OCI-M1 (cell line): ENCODE results near the gene DDX1.

Experiments
- DNase-seq: peaks from one replicate; lab custom pipeline; 2025; lab: John Stamatoyannopoulos, UW

The DDX1 gene

GRCh38 chr2:15562354-15563031 lies 29.2 kb upstream of the DDX1 start:
- no peak for DNase-seq

DNA sequence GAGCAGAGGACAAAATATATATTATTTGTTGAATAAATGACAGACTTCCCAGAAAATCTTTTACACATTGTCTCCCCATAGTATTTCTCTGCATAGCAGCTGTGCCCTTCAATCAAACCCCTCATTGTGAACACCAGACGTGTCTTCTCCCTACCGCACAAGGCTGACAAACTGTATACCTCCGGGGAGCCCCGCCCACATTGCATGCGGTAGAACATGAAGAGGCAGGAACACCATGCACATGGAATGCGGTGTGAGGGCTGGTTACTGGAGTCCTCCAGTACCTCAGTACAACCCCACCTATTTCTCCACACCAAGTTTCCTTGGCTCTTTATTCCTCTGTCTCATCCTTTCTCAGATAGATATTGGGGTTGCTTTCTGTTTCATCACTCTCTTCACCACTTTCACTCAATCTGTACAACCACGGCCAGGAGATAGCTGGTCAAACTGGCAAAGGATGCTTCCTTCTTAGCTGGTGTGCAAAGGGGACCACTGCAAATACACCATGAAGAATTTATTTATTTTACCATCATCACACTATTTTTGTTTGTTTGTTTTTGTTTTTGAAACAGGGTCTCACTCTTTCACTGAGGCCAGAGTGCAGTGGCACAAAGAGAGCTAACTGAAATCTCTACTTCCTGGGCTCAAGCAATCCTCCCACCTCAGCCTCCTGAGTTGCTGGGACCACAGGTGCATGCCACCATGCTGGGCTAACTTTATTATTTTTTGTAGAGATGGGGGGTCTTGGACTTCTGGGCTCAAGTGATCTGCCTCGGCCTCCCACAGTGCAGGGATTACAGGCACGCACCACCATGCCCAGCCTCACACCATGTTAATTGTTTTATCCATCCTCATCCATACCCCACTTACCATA lies 28.2 kb upstream of the DDX1 start:
- DNase-seq: no peak

DNA sequence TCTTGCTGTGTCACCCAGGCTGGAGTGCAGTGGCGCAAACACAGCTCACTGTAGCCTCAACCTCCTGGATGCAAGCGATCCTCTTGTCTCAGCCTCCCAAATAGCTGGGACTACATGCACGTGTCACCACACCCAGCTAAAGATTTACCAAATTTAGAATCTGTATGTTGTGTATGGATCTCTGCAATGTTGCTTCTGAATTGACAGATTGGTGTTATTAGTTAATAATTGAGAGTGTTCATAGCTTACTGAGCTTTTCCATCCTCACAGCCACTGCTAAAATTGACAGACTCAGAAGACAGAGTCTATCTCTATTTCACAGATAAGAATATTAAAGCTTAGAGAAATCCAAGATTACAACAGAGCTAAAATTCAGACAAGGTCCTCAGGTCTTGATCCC lies 26.3 kb upstream of the DDX1 start:
- DNase-seq: no peak

- DNase-seq: no peak
Observed at GRCh38 chr2:15565994-15566671, 25.5 kb upstream of the DDX1 start.

DNA sequence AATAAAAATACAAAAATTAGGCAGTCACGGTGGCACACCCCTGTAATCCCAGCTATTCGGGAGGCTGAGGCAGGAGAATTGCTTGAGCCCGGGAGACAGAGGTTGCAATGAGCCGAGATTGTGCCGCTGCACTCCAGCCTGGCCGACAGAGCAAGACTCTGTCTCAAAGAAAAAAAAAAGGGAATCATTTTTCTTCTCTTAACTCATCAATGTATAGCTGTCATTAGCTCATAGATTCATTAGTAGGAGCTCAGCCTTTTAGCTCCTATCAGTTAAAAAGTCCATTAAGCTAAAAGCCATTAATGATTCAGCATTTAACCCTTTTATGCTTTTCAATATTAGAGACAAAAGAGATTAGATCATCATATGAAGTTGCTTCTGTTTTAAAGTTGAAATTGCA lies 24.8 kb upstream of the DDX1 start:
- DNase-seq: no peak

DNA sequence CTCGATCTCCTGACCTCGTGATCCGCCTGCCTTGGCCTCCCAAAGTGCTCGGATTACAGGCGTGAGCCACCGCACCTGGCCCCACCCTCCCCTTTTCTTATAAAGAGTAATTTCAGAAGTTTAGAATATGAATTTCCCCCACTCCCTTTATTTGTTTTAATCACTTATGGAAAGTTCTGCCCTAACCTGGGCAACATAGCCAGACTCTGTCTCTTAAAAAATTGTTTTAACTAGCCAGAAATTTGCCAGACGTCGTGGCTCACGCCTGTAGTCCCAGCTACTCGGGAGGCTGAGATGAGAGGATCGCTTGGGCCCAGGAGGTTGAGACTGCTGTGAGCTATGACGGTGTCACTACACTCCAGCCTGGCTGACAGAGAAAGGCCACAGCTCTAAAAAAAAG lies 22.8 kb upstream of the DDX1 start:
- DNase-seq: no peak

DNA sequence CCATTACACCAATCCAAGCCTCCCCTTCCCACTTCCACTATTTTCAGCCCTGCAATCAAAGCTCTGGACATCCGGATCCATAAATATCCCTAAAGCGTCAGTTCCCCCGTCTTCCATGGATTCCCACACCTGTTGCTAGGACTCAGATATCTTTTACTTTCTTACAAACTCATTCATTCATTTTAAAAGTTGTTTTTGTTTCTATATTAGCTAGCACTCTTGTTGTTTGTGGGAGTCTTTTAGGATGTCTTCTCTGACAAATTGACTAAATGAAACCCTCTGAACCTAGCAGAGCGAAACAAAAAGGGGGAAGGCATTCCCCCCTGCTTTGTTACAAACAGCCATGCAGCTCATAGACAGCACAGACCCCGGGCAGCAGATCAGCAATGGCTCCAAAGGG lies 21.6 kb upstream of the DDX1 start:
- DNase-seq: no peak

DNA sequence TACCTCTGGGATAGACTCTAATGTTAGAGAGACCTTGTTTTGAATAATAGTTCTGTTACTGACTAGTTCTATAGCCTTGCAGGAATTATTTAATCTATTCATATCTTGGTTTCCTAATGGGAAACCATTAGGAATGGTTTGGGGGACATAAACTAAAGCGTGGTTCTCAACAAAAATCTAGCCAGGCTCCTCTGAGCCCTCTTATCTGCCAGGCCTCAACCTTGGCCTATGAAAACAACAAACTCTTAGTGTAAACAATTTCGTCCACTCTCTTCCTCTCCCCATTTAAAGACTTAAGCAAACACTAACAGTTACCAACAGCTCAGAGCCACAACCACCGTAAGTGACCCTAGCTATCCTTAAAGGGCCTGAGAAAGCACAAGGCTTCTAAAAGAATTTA lies 19.9 kb upstream of the DDX1 start:
- DNase-seq: no peak

DNA sequence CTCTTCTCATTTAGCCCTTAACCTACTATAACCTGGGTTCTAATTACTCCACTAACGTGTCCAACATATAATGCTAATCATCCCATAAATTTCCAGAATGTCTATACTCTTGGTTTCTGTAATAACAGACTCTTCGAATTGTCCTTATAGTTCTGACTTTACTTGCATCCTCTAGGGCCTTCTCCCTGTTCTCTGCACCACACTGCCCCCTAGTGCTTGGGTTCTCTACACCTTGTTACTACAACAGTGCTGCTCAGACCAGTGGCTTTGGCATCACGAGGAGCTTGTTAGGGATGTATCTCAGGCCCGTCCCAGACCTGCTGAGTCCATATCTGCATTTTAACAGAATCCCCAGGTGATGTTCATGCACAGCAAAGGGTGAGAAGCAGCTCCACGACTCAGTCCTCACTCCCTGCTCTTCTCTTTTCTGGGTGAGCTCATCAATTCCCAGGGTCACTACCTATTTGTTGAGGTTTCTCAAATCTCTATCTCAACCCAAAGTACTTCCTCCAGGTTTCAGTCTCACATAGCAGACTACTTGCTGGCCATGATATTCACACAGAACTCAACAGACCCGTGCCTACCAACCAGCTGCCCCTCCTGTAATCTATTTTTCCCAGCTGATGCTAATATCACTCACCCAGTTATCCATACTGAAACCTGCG lies 14.5 kb upstream of the DDX1 start:
- peak; percentile 95 for DNase-seq

GRCh38 chr2:15579641-15580040 lies 12.0 kb upstream of the DDX1 start:
- DNase-seq: no peak

GRCh38 chr2:15580451-15580850 lies 11.2 kb upstream of the DDX1 start:
- DNase-seq: no peak

DNA sequence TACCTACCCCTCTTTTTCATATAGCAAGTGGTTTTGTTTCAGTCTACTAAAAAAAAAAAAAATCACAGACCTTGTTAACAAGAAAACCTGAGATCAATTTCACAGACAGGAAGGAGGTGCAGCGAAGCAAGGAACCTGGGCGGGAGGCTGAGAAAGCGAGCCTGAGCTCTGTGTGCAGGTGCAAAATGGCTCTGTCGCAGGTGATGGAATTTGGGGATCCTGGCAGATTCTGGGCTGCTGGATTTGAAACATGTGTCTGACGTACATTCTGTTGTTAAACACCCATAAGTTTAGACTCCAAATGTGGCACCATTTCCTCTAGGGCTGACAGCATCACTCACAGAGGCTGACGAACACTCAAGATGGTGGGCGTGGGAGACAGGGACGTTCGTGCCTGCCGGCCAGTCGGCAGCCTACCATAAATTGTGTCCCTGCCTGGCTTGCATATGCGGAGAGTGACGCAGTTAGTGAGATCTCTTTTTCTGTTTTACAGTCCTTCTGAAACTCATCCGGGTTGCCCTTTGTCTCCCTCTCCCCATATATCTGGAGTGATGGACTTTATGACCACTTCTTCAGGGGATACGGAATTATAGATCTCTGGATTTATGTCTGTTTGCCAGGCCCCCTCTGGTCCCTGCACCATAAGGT lies 8.8 kb upstream of the DDX1 start:
- DNase-seq: no peak

- DNase-seq: no peak
Observed at GRCh38 chr2:15583826-15584225, 7.8 kb upstream of the DDX1 start.

GRCh38 chr2:15584316-15584715 lies 7.4 kb upstream of the DDX1 start:
- DNase-seq: no peak

DNA sequence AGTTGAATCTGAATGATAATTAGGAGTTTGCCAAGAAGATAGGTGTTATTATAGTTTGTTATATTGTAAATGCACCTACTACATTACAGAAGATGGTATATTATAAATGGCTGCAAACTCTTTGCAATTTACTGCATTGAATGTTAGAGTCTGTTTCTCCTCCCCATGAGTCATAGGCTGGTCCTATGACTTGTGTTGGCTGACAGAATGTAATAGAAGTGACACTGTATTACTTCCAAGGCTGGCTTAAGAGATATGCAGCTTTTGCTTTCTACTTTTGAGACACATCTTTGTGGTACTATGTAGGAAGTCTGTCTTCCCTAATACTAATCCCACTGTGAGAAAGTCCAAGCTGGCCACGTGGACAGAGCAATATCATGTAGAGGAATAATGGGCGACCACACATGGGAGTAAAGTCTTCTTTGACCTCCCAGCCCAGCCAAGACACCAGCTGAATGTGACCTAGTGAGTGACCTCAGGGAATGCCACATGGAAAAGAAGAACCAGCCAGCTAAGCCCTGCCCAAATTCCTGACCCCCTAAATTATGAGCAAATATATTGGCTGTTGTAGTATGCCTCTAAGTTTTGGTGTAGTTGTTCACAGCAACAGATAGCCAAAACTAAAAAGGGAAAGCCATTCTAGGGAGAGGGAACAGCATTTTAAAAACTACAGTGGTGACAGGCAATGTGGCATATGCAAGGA lies 6.8 kb upstream of the DDX1 start:
- DNase-seq: peak; percentile 32

DNA sequence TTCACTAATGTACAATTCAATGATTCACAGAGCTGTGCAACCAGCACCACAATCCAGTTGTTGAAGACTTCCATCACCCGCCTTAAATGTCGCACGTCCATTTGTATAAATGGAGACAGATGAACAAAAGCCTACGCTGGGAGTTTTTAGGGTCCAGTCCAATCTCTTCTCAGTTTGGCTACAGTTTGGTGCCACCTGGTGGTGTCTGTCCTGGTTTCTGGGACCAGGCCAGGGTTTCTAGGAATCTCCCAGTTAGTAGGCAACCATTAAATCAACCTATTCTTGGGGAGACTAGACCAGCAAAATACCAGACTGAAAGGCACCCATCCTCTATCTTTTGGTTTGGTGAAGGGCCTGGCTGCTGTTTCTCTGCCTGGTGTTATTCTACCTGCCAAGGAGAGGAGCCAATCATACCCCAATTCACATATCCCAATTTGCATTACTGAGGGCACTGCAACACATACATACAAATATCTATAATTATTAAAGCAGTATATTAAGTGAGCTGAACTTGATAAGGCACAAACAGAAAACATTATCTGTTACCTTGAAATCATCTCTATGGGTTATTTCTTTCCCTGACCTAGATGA lies 3.2 kb upstream of the DDX1 start:
- DNase-seq: peak; percentile 80

DNA sequence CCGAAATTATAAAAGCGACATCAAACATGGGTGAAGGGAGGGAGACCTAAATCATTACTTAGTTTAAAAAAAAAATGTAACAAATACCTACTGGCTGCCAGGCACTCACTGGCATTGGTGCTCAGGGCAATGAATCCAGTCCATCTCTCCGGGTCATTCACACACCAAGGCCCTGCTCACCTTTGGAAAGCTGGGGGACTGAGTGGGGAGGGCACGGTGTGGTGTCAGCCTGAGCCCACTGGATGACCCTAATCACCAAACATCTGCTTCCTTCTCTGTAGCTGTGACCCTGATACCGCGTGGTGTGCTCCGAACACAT lies 336 bp upstream of the DDX1 start:
- DNase-seq: no peak

DNA sequence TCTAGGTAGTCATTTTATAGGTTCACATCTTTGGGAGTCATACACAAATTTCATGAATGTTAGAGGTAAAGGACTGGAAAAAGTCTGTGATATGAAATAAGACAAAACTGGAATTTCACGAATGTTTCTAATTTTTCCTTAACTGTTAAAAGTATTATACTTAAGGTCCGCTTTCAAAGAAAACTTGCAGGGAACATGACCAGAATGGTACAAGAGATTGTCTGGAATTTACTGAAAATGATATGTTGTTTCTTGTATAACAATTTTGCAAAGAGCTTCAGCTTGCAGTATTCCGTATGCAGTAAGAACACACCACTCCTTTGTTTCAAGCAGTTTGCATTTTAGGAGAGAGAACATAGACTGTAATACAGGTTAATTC lies 1.6 kb downstream of the DDX1 start:
- DNase-seq: no peak

- peak; percentile 11 for DNase-seq
Observed at GRCh38 chr2:15594291-15595256, 2.9 kb downstream of the DDX1 start.

- no peak for DNase-seq
Observed at GRCh38 chr2:15595342-15595905, 3.8 kb downstream of the DDX1 start.
